Measurements from ENCODE around the gene LILRB2. TPM values are rescaled to one million over a fixed set of nuclear protein-coding genes. Genes with fewer than 3 reads are reported as not detected.
"Not testable (repeated sequence)": the region's sequence is repeated elsewhere in the genome, so short reads cannot be mapped to it uniquely, and the experiment has no call there.

Gene LILRB2
- total RNA-seq, 6 experiments from 2014 or later, result 1.6 to 9.8 (median 3.0) TPM

GRCh38 chr19:54294539-54294938 lies 13.6 kb upstream of the LILRB2 start:
- no peaks in the 10 kb centered on the region for H3K27me3 ChIP-seq
- 76% methylated on average over 6 of the region's 6 CpGs for WGBS (ENCODE audit: insufficient coverage, low coverage, low lambda C conversion rate, missing lambda C conversion rate)
- DNase-seq, result no peak
- ATAC-seq, result no peak
- intact Hi-C loops (cut with DNase I), result no loop called here
- H3K9me3 ChIP-seq, result no peaks in the 10 kb centered on the region
- no peak overlapping the region for H3K27ac ChIP-seq
- H3K4me3 ChIP-seq, result no peak overlapping the region
- no peaks in the 10 kb centered on the region for H3K36me3 ChIP-seq
- TF ChIP-seq POLR2A (IDR thresholded peaks at IDR 0.05) (no peak), CTCF (IDR thresholded peaks at IDR 0.05) (no peak)
- H3K4me1 ChIP-seq, result no peaks in the 10 kb centered on the region

GRCh38 chr19:54289160-54289559 lies 8.2 kb upstream of the LILRB2 start:
- H3K4me3 ChIP-seq; ATAC-seq; H3K27ac ChIP-seq; intact Hi-C loops (cut with DNase I); H3K4me1 ChIP-seq; H3K9me3 ChIP-seq; DNase-seq; H3K36me3 ChIP-seq; H3K27me3 ChIP-seq: not testable (repeated sequence)
- 35% methylated on average over 7 of the region's 8 CpGs for WGBS (ENCODE audit: insufficient coverage, low coverage, low lambda C conversion rate, missing lambda C conversion rate)

GRCh38 chr19:54287456-54287855 lies 6.5 kb upstream of the LILRB2 start:
- TF ChIP-seq POLR2A (IDR thresholded peaks at IDR 0.05), result no peak
- no peak for TF ChIP-seq CTCF (IDR thresholded peaks at IDR 0.05)
- Histone ChIP-seq H3K36me3 (no peaks in the 10 kb centered on the region), H3K27me3 (no peaks in the 10 kb centered on the region), H3K27ac (no peak overlapping the region), H3K4me1 (no peaks in the 10 kb centered on the region), H3K4me3 (no peak overlapping the region), H3K9me3 (no peaks in the 10 kb centered on the region)
- intact Hi-C loops (cut with DNase I), result no loop called here
- 72% methylated on average over 4 of the region's 4 CpGs for WGBS (ENCODE audit: insufficient coverage, low coverage, low lambda C conversion rate, missing lambda C conversion rate)
- no peak for DNase-seq
- no peak for ATAC-seq

- H3K36me3 ChIP-seq; H3K27me3 ChIP-seq; H3K4me3 ChIP-seq; DNase-seq; H3K27ac ChIP-seq; intact Hi-C loops (cut with DNase I); H3K4me1 ChIP-seq; ATAC-seq; H3K9me3 ChIP-seq: not testable (repeated sequence)
- WGBS (ENCODE audit: insufficient coverage, low coverage, low lambda C conversion rate, missing lambda C conversion rate), result 60% methylated on average over 2 of the region's 10 CpGs
Measured at GRCh38 chr19:54286283-54286682, 5.4 kb upstream of the LILRB2 start.

- not testable (repeated sequence) for H3K9me3 ChIP-seq, H3K4me3 ChIP-seq
- no CpG with 5 or more reads among the region's 12 CpGs for WGBS (ENCODE audit: insufficient coverage, low coverage, low lambda C conversion rate, missing lambda C conversion rate)
Measured at GRCh38 chr19:54285427-54286056, 4.6 kb upstream of the LILRB2 start.

GRCh38 chr19:54282686-54283470 lies 2.0 kb upstream of the LILRB2 start:
- H3K9me3 ChIP-seq, result no peaks in the 10 kb centered on the region
- ATAC-seq (peak in 3 of 4 donors; percentile 16 to 21 (median 19)), DNase-seq (no peak)
- H3K36me3 ChIP-seq, result no peaks in the 10 kb centered on the region
- intact Hi-C loops (cut with DNase I), result no loop called here
- H3K27me3 ChIP-seq, result no peaks in the 10 kb centered on the region
- no peak overlapping the region for H3K27ac ChIP-seq
- 26% methylated on average over 4 of the region's 9 CpGs for WGBS (ENCODE audit: insufficient coverage, low coverage, low lambda C conversion rate, missing lambda C conversion rate)
- no peak overlapping the region for H3K4me3 ChIP-seq
- H3K4me1 ChIP-seq, result no peaks in the 10 kb centered on the region
- no peak for TF ChIP-seq CTCF (IDR thresholded peaks at IDR 0.05)
- TF ChIP-seq POLR2A (IDR thresholded peaks at IDR 0.05), result no peak

More at GRCh38 chr19:54285427-54286056, 4.6 kb upstream of the LILRB2 start:
- H3K4me1 ChIP-seq; H3K27ac ChIP-seq; intact Hi-C loops (cut with DNase I); H3K36me3 ChIP-seq; H3K27me3 ChIP-seq; DNase-seq: not testable (repeated sequence)
- ATAC-seq, result peak in 3 of 4 donors; percentile 41 to 47 (median 44)

GRCh38 chr19:54281729-54282075 lies 792 bp upstream of the LILRB2 start:
- H3K36me3 ChIP-seq; H3K9me3 ChIP-seq; H3K27ac ChIP-seq; H3K27me3 ChIP-seq; intact Hi-C loops (cut with DNase I); H3K4me1 ChIP-seq; H3K4me3 ChIP-seq; ATAC-seq; DNase-seq: not testable (repeated sequence)
- 55% methylated on average over 5 of the region's 5 CpGs for WGBS (ENCODE audit: insufficient coverage, low coverage, low lambda C conversion rate, missing lambda C conversion rate)

- H3K9me3 ChIP-seq; H3K4me1 ChIP-seq; DNase-seq; H3K27me3 ChIP-seq; intact Hi-C loops (cut with DNase I); H3K36me3 ChIP-seq: not testable (repeated sequence)
- peak overlapping the region in 2 of 3 donors; percentile 28 to 47 for H3K27ac ChIP-seq
- ATAC-seq, result peak; percentile 52 to 71 (median 59)
- H3K4me3 ChIP-seq, result peak overlapping the region in 2 of 3 donors; percentile 11 to 21
- 31% methylated on average over 9 of the region's 10 CpGs for WGBS (ENCODE audit: insufficient coverage, low coverage, low lambda C conversion rate, missing lambda C conversion rate)
Measured at GRCh38 chr19:54280441-54280840, 469 bp downstream of the LILRB2 start.

All from right lobe of liver (tissue), 6 donors.